IPS-11a (cell line): Measurements from ENCODE around the gene NTRK3.

Experiments used
- H3K4me3 ChIP-seq: one replicate; pipeline ENCODE4 v1.5.1; 2013; ENCODE audit warnings: low read depth, low read length, control low read depth

NTRK3 gene

GRCh38 chr15:88232771-88233201 is 23.8 kb downstream of the NTRK3 start:
- no peak overlapping the region for H3K4me3 ChIP-seq

DNA sequence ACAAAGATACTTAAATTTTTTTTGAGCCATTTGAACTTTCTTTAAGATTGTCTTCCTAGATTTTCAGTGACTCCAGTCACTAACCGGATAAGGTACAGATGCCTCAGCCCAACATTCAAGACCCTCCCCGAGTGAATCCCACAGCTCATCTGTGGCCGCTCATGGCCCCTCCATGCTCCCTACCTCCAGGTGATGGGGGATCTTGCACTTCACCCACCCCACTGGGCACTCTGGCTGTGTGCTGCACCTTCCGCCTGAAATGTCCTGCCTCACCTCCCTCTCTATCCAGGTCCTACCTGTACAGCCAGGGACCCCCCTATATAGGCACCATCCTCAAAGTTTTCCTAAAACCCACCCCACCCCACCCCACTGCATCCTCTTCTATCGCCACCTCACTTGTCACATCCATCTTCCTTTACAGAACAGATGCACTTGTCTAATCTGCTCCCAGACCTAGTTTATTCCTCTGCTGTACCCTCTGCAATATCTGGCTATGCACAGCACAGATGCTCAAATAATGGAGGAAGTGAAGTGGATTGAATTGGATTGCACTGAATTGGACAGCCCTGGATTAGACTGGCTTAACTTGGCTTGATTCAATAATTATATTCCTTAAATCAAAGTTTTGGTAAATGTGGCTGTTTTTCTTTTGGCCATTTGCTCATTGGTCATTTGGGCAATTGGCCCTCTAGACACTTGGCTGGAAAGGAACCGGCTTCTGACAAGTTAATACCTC is 24.5 kb downstream of the NTRK3 start:
- no peak overlapping the region for H3K4me3 ChIP-seq

GRCh38 chr15:88230823-88231222 is 25.7 kb downstream of the NTRK3 start:
- H3K4me3 ChIP-seq, result no peak overlapping the region

- H3K4me3 ChIP-seq, result no peak overlapping the region
These were observed 31.1 kb downstream of the NTRK3 start for GRCh38 chr15:88225461-88225860.

DNA sequence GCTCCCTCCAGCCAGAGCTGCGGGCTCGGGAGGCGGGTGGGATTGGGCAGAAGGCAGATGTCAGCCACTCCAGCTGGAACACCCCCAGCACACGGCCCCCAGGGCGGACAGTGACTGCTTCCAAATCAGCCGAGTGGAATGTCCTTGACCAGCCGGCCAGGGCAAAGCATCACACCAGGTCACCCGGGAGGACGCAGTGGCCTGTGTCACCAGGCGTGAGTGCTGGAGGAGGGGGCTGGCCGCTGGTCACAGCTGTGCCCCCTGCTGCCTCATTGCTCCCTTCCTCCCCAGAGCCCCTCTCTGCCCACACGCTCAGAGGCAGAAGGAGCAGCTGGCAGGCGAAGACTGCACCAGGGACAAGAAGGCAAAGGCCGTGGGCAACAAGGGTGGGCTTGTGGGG is 33.5 kb downstream of the NTRK3 start:
- H3K4me3 ChIP-seq, result no peak overlapping the region

- no peak overlapping the region for H3K4me3 ChIP-seq
These were observed 34.7 kb downstream of the NTRK3 start for GRCh38 chr15:88221836-88222235.

DNA sequence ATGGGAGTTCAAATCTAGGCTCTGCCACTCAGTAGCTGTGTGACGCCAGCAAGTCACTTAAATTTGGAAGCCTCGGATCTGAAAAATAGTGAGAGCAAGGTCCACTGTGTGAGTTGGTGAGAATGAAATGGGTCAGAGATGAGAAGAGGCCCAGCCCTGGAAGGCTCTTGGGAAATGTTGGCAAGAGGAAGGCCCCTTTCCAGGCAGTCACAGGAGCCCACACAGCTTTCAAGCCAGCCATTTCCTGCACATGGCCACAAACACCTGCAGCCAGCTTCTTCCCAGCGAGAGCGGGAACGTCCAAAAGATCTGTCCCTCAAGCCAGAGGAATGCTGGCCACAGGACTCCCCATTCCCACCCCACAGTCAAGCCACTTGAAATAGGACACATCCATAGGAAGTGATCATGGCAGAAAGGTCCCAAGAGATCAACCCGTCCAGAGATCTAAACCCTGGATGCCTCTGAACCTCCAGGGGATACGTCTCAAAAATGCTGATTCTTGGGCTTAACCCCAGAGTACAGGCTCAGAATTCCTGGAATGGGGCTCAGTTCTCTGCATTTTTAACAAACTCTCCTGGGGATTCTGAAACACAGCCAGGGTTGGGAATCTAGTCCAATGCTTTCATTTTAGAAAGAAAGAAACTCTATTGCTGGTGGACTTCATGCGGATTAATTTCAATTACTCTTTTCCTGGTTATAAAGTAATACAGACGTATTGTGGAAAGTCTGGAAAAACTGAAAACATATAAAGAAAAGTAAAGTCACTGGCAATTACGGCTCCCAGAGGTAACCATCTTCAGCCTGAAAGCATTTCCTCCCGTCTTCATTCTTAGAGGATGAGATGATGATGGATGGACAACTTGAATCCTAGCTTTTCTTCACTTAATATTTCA is 35.9 kb downstream of the NTRK3 start:
- no peak overlapping the region for H3K4me3 ChIP-seq

- no peak overlapping the region for H3K4me3 ChIP-seq
These were observed 36.9 kb downstream of the NTRK3 start for GRCh38 chr15:88219623-88220022.

GRCh38 chr15:88218557-88219221 is 37.9 kb downstream of the NTRK3 start:
- no peak overlapping the region for H3K4me3 ChIP-seq

GRCh38 chr15:88215066-88215648 is 41.4 kb downstream of the NTRK3 start:
- no peak overlapping the region for H3K4me3 ChIP-seq

DNA sequence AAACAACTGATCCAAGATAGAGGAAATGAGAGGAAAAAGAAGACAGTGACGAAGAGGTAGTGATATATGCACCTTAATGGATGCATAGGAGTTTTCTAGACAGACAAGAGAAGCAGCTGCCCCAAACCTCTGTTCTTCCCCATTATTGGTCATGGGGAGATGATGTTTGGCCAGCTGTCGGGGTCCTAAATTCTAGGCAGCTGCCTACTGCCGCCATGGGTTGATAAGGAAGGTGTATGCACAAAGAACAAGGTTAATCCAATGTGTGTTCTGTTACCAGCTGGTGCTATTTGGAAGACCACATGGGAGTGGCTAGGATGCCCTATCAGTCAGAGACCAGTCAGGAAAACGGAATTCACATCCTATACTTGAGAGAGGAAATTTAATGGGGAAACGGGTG is 47.4 kb downstream of the NTRK3 start:
- no peak overlapping the region for H3K4me3 ChIP-seq

- no peak overlapping the region for H3K4me3 ChIP-seq
These were observed 48.1 kb downstream of the NTRK3 start for GRCh38 chr15:88208396-88208795.

GRCh38 chr15:88207565-88207964 is 49.0 kb downstream of the NTRK3 start:
- H3K4me3 ChIP-seq, result no peak overlapping the region

DNA sequence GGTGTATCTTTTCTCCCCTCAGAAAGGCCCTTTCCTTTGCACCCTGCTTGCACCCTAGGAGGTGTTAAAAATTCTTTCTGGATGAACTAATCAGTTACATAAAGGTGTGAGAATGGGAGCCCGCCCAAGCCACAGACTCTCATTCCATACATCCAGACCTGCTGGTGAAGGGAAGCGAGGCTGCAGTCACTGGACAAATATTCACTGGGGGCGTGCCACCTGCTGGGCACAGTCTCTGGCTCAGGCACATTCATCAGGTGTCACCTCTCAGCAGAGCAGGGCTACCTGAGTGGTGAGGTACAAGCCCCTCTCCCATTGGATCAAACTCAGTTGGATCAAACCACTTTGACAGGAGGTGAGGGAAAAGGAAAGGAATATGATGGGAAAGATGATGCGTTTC is 52.0 kb downstream of the NTRK3 start:
- no peak overlapping the region for H3K4me3 ChIP-seq

DNA sequence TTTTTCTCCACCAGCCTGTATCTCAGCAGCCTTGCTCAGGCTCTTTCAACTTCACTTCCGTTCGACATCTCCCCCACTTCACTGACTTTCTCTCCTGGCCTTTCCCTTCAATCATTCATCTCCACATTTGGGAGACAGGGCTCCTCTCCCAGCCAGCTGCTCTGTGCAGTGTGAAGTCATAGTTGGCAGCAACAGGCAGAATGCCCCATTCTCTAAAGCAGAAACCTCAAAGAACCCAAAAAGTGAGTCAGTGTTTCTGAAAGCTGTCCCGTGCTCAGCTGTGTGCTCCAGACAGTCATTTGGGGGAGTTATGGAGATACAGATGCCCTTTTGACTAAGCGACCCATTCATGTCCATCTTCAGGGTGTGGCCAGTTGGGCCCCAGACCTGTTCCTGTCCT is 54.3 kb downstream of the NTRK3 start:
- no peak overlapping the region for H3K4me3 ChIP-seq

DNA sequence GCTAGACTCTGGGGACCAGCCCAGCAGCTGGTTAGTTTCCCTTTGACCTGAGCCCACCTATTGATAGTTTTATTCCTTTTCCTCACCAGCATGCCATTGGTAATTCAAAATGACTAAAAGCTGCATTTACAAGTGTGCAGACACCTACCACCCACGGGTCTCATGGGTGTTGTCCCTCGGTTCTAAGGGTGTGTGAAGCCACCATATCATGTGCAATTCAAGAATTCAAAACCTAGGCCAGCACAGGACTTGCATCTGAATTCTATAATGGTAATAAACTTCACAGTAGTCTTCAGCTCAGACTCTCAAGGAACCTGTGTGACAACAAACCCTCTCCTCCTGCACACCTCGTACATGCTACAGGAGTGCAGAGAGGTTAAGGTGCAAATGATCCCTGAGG is 55.3 kb downstream of the NTRK3 start:
- H3K4me3 ChIP-seq, result no peak overlapping the region

DNA sequence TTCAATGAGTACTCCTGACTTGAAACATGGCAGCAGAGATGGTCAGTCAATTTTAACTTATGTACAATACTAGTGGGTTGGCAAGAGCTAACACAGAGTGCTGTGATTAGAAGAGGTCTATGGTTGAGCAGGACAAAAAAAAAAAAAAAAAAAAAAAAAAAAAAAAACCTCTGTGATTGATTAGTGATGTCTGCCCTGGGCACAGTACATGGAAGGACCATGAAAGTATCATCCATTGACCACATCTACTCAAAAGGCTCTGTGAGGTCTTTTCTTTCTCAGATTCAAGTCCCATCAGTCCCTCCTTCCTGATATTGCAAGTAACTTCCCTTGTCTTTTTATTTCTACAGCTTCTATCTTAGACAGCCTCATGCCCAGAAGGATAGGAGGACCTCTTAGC is 59.6 kb downstream of the NTRK3 start:
- H3K4me3 ChIP-seq, result no peak overlapping the region

- no peak overlapping the region for H3K4me3 ChIP-seq
These were observed 62.4 kb downstream of the NTRK3 start for GRCh38 chr15:88194162-88194561.

DNA sequence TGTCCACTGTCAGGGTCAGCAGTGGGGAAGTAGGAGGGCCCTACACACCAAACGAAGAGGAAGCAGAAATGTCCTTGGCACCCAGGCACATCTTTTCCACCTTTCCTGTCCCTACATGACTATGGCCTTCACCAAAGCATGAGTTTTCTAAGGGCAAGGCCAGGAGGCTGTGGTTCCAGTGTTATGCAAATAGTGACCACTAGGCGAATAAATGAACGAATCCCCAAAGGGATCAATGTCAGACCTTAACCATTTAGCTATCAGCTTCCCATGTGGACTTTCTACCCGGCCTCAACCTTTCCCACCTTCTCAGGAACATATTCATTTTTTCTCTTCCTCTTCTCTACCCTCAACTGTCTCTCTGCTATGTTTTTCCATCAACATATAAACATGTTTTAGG is 63.1 kb downstream of the NTRK3 start:
- H3K4me3 ChIP-seq, result no peak overlapping the region

DNA sequence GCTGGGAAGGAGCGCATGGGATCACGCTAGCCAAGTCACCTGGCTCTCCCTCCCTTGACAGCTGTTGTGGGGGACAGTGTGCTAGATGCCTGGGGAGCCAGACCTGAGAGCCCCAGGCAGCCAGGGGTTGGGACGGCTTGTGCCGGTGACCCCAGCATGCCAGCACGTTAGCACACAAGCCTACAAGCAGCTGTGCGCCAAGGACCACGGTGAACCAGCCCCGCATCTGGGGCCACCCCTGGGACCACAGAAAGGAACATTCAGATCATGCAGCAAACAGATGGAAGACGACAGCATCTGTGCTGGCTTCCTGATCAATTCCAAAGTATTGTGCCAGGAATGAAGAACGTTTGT is 64.8 kb downstream of the NTRK3 start:
- H3K4me3 ChIP-seq, result no peak overlapping the region

GRCh38 chr15:88190232-88190631 is 66.3 kb downstream of the NTRK3 start:
- no peak overlapping the region for H3K4me3 ChIP-seq
